ENCODE measurements around the gene FOXC2. TPM values are rescaled to one million over a fixed set of nuclear protein-coding genes. Genes with fewer than 3 reads are reported as not detected.

The FOXC2 gene
- total RNA-seq, 2 experiments from 2014 or later = not detected

GRCh38 chr16:86571530-86571915 lies 4.9 kb downstream of the FOXC2 start:
- no peak for DNase-seq
- peaks cover 85% of the 10 kb centered on the region for H3K27me3 Mint-ChIP-seq
- peaks cover 5% of the 10 kb centered on the region for H3K4me1 Mint-ChIP-seq
- no peak overlapping the region for H3K4me3 Mint-ChIP-seq
- H3K27ac Mint-ChIP-seq = no peak overlapping the region
- no peaks in the 10 kb centered on the region for H3K9me3 Mint-ChIP-seq
- H3K36me3 Mint-ChIP-seq = no peaks in the 10 kb centered on the region

- Mint-ChIP-seq H3K27ac (no peak overlapping the region), H3K4me3 (no peak overlapping the region), H3K36me3 (no peaks in the 10 kb centered on the region), H3K4me1 (peaks cover 8% of the 10 kb centered on the region), H3K9me3 (no peaks in the 10 kb centered on the region), H3K27me3 (peaks cover 89% of the 10 kb centered on the region)
- no peak for DNase-seq
These were observed 5.5 kb downstream of the FOXC2 start for GRCh38 chr16:86572041-86572521.

DNA sequence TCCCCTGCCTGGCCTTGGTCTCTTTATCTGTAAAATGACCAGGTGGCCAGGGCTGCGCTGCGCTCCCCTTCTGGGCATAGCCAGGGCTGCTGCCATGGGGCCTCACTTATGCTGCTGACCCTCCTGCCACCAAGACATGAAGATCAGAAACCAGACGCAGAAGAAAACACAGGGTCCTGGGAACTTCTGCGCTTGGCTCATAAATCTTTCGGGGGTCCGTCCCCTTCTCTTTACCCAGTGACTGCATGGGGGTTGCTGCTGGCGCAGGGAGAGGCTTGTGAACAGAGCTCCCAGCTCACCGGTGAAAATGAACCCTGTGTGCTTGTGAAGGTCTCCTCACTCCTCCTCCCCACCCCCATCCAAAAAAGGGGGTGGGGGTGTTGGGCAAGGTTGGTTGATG lies 6.0 kb downstream of the FOXC2 start:
- Mint-ChIP-seq H3K27ac (no peak overlapping the region), H3K9me3 (no peaks in the 10 kb centered on the region), H3K4me3 (no peak overlapping the region), H3K27me3 (peaks cover 89% of the 10 kb centered on the region), H3K36me3 (no peaks in the 10 kb centered on the region), H3K4me1 (peaks cover 6% of the 10 kb centered on the region)
- DNase-seq = no peak

- no peaks in the 10 kb centered on the region for H3K36me3 Mint-ChIP-seq
- H3K9me3 Mint-ChIP-seq = no peaks in the 10 kb centered on the region
- peaks cover 6% of the 10 kb centered on the region for H3K4me1 Mint-ChIP-seq
- no peak for DNase-seq
- H3K27me3 Mint-ChIP-seq = peaks cover 94% of the 10 kb centered on the region
- H3K27ac Mint-ChIP-seq = no peak overlapping the region
- H3K4me3 Mint-ChIP-seq = no peak overlapping the region
These were observed 6.6 kb downstream of the FOXC2 start for GRCh38 chr16:86573215-86573614.

DNA sequence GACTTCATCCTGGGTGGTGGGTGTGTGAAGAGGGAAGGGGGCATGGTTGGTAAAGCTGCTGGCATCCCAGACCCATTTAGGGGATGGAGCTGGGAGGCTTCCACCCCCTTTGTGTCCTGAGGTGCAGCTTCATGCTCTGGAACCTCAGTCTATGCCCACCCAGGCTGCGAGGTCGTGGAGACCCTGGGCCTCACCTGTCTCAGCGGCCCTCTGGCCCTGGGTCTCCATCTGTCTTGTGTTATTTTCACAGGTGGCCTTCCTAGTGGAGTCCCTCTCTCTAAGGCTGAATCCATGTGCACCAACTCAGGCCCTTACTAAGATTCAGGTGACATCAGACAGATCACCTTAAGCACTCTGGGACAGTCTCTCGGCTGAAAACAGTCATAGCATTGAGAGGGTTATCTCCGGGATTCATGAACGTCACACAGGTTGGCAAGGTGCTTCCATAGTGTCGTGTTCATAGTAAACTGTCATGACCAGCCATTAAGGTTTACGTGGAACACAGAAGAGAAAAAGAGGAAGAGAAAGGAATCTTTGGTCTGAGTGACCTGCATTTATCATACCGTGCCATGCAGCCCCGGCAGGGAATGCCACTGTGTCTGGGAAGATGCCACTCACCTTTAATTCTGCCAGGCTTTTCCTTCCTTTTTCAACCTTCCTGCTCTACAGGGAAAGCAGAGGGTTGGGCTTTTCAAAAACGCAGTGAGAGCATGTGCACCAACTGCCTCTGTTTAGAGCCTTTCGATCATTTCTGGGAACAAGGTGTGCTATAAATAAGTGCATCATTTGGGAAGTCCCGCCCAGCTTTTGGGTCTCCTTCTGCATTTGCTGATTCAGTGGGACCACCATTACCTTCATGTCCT lies 7.2 kb downstream of the FOXC2 start:
- DNase-seq = no peak
- no peaks in the 10 kb centered on the region for H3K36me3 Mint-ChIP-seq
- peaks cover 96% of the 10 kb centered on the region for H3K27me3 Mint-ChIP-seq
- H3K4me3 Mint-ChIP-seq = no peak overlapping the region
- peaks cover 6% of the 10 kb centered on the region for H3K4me1 Mint-ChIP-seq
- H3K9me3 Mint-ChIP-seq = no peaks in the 10 kb centered on the region
- H3K27ac Mint-ChIP-seq = no peak overlapping the region

DNA sequence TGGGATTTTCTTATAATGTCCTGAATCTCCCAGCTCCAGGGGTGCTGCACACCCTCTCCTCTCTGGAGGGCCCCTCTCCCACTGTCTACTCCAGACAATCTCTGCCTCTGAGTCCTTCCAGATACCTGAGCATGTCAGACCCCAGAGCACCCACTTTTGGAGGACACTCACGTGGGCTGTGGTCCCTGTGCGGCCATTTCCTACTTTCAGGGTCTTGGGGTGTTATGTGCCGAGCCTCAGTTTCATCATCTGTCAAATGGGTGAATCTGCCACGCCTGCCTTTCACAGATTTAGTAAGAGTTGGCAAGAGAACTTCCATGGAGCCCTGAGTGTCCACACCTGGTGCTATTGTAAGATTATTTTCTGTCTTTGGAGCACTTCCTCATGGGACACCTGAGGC lies 8.0 kb downstream of the FOXC2 start:
- Mint-ChIP-seq H3K27me3 (peaks cover 91% of the 10 kb centered on the region), H3K36me3 (no peaks in the 10 kb centered on the region), H3K4me3 (no peak overlapping the region), H3K4me1 (peaks cover 6% of the 10 kb centered on the region), H3K27ac (no peak overlapping the region), H3K9me3 (no peaks in the 10 kb centered on the region)
- DNase-seq = no peak

DNA sequence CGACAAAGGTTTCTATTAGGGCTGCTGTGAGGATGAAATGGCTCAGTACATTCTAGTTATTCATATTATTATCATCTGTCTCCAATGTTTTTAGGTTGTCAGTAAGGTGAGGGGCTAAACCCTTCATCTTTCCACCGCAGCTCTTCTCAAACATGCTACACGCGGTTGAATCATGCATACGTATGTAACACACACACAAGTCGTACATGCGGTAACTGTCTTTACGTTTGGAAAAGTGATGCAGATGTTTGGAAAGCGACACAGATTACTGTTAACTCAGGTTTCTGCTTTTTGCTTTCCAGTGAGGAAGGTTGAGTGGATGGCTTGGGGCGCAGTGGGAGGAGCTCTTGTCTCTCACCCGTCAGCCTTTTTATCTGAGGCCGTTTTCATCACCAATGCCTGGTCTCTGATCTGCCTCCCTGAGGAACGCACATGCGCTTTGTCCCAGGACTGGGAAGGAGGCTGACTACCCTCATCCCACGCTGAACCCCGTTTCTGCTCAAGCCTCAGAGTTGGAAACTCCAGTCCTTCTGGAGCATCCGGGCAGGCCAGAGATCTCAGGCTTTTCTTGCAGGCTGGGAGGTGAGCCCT lies 8.6 kb downstream of the FOXC2 start:
- H3K9me3 Mint-ChIP-seq = no peaks in the 10 kb centered on the region
- no peak overlapping the region for H3K4me3 Mint-ChIP-seq
- no peak overlapping the region for H3K27ac Mint-ChIP-seq
- peaks cover 91% of the 10 kb centered on the region for H3K27me3 Mint-ChIP-seq
- DNase-seq = no peak
- no peaks in the 10 kb centered on the region for H3K36me3 Mint-ChIP-seq
- H3K4me1 Mint-ChIP-seq = peaks cover 6% of the 10 kb centered on the region

- H3K9me3 Mint-ChIP-seq = no peaks in the 10 kb centered on the region
- peaks cover 92% of the 10 kb centered on the region for H3K27me3 Mint-ChIP-seq
- no peak overlapping the region for H3K27ac Mint-ChIP-seq
- no peak for DNase-seq
- peak overlapping the region; percentile 63 for H3K4me3 Mint-ChIP-seq
- H3K4me1 Mint-ChIP-seq = peaks cover 6% of the 10 kb centered on the region
- H3K36me3 Mint-ChIP-seq = no peaks in the 10 kb centered on the region
These were observed 9.3 kb downstream of the FOXC2 start for GRCh38 chr16:86575754-86576557.

- Mint-ChIP-seq H3K27ac (no peak overlapping the region), H3K27me3 (peaks cover 88% of the 10 kb centered on the region), H3K4me1 (peaks cover 6% of the 10 kb centered on the region), H3K4me3 (peak overlapping the region; percentile 63), H3K36me3 (no peaks in the 10 kb centered on the region), H3K9me3 (no peaks in the 10 kb centered on the region)
- DNase-seq = no peak
These were observed 10.1 kb downstream of the FOXC2 start for GRCh38 chr16:86576591-86577313.

DNA sequence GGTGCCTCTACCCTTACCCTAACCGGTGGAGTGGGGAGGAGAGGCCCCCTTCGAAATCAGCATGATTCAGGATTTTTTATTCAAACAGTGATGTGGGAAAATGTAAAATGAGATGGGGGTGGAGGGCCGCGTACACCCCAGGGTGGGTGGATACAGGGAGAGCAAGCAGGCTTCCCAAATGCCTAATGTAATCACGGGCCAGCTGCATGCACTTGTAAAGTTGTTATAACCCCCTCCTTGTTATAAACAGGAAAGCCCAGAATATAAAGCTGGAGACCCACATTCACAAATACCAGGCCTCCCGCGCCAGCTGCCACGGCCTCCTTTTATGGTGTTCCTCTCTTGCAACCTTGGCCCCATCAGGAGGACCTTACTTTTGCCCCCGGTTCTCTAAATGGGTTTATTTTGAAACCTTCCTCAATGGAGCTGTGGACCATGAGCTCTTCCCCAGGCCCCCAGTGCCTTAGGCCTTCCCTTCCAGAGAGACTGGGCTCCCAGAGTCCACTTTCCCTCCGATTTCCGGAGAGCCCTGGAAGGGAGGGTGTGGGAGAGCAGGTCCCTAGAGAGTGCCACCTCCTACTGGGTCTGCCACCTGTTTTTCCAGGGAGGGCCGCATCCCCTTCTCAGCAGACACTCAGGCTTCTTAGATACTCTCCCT lies 10.8 kb downstream of the FOXC2 start:
- Mint-ChIP-seq H3K36me3 (no peaks in the 10 kb centered on the region), H3K27me3 (peaks cover 83% of the 10 kb centered on the region), H3K4me1 (peaks cover 6% of the 10 kb centered on the region), H3K27ac (no peak overlapping the region), H3K4me3 (no peak overlapping the region), H3K9me3 (no peaks in the 10 kb centered on the region)
- no peak for DNase-seq

- no peak within 1 kb of the TSS for H3K27ac Mint-ChIP-seq
These were observed 11.5 kb downstream of the FOXC2 start, which contains the start of gene FOXL1 for GRCh38 chr16:86578061-86578599. TSS of gene FOXL1 (plus strand) at chr16:86578549. CDS start at chr16:86578724, 175 bp downstream.

DNA sequence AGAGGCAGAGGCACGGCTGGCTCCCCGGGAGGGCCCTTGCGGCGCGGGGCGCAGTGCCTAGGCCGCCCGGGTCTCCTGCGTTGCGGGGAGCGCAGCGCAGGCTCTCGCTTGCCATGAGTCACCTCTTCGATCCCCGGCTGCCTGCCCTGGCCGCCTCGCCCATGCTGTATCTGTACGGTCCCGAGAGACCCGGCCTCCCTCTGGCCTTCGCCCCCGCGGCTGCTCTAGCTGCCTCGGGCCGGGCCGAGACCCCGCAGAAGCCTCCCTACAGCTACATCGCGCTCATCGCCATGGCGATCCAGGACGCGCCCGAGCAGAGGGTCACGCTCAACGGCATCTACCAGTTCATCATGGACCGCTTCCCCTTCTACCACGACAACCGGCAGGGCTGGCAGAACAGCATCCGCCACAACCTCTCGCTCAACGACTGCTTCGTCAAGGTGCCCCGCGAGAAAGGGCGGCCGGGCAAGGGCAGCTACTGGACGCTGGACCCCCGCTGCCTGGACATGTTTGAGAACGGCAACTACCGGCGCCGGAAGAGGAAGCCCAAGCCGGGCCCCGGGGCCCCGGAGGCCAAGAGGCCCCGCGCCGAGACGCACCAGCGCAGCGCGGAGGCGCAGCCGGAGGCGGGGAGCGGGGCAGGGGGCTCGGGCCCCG lies 12.1 kb downstream of the FOXC2 start:
- no peaks in the 10 kb centered on the region for H3K36me3 Mint-ChIP-seq
- H3K27me3 Mint-ChIP-seq = peaks cover 73% of the 10 kb centered on the region
- no peak overlapping the region for H3K4me3 Mint-ChIP-seq
- DNase-seq = no peak
- H3K9me3 Mint-ChIP-seq = no peaks in the 10 kb centered on the region
- H3K4me1 Mint-ChIP-seq = peaks cover 6% of the 10 kb centered on the region
- no peak overlapping the region for H3K27ac Mint-ChIP-seq

More at GRCh38 chr16:86578061-86578599, 11.5 kb downstream of the FOXC2 start, which contains the start of gene FOXL1:
- peaks cover 6% of the 10 kb centered on the region for H3K4me1 Mint-ChIP-seq
- H3K27me3 Mint-ChIP-seq = peaks cover 76% of the 10 kb centered on the region
- H3K9me3 Mint-ChIP-seq = no peaks in the 10 kb centered on the region
- H3K4me3 Mint-ChIP-seq = no peak within 1 kb of the TSS
- H3K36me3 Mint-ChIP-seq = no peaks in the 10 kb centered on the region
- DNase-seq = no peak

DNA sequence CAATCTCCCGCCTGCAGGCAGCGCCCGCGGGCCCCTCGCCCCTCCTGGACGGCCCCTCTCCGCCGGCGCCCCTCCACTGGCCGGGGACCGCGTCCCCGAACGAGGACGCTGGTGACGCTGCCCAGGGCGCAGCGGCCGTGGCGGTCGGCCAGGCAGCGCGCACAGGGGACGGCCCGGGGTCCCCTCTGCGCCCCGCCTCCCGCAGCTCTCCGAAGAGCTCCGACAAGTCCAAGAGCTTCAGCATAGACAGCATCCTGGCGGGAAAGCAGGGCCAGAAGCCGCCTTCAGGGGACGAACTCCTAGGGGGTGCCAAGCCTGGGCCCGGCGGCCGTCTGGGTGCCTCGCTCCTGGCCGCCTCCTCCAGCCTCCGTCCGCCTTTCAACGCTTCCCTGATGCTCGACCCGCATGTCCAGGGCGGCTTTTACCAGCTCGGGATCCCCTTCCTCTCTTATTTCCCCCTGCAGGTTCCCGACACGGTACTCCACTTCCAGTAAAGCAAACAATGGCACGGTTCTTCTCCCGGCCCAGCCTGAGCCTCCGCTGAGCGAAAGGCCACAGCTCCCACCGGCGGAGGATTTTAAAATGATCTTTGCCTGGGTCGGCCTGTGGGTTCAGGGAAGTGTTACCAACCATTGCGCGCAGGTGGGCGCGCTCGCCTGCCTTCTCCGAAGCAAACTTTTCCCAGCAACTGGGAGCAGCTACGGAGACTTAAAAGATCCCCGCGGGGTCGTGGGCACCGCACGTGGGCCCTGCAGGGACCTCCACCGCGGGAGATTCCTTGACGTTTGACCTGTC lies 12.8 kb downstream of the FOXC2 start:
- H3K36me3 Mint-ChIP-seq = no peaks in the 10 kb centered on the region
- H3K27me3 Mint-ChIP-seq = peaks cover 69% of the 10 kb centered on the region
- no peaks in the 10 kb centered on the region for H3K9me3 Mint-ChIP-seq
- no peak overlapping the region for H3K4me3 Mint-ChIP-seq
- H3K27ac Mint-ChIP-seq = no peak overlapping the region
- H3K4me1 Mint-ChIP-seq = peaks cover 6% of the 10 kb centered on the region
- DNase-seq = no peak

All from activated naive CD8-positive, alpha-beta T cell treated with anti-CD3 and anti-CD28 coated beads for 36 hours (primary cell).